ENCODE results near the gene HMX1.

The HMX1 gene

DNA sequence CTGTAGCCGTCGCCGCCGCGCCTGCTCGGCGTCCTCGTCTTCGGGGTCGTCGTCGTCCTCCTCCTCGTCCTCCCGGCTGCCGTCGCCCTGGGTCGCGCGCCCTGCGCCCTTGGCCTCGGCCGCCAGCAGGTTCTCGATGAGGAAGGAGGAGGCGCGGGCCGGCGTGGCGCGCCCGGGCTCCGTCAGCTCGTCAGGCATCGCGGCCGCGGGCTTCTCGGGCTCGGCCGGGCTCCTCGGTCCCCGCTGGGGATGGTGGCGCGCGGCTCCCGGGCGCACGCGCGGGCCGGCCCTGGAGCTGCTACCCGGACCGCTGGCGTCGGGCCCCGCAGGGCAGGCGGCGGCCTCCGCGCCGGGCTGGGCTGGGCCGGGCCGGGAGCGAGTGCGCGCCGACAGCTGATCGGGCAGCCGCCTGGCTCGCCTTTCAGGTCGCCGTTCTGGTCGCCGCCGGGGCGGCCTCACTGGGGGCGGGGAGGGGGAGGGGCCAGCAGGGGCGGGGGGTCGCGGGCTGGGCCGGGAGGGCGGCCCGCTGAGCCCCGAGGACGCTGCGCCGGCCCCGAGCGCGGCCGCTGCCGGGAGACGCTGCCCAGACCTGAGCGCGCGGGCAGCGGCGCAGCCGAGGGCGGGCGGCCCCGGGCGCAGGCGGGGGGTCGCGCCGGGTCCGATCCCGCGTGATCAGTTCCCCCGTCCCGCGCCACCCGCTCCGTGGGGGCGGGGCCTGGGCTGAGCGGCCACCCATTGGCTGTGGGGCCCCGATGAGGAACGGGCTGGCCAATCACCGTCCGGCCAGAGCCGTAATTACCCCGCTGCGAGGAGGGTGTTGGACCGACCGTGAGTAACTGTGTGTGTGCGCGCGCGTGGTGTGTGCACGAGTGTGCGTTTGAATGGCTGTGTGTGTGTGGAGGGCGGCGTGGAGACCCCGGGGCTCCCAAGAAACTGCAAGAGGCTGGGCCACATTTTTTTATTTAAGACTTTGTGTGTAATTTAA is at the start of gene HMX1:
Gene HMX1, minus strand, starts transcription at position 423 of the 985 bp plus-strand sequence. Its CDS starts 225 bp downstream, at position 198.
- no peak for DNase-seq

DNA sequence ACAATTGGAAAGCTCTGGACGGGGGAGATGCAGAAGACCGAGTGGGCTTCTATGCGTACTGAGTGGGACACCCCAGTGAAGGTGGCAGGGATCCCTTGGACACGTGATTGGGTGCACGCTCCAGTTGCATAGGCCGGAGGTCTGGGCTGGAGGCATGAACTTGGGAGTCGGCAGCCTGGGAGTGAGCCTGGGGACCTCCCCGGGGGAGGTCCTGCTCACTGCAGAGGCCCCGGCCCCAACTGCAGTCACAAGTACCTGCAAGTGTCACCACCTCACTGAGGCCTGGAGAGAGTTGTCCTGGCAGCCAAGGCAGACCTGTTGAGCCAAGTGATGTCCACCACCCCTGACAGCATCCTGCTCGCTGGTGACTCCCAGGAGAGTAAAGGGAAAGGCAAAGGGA is 49.3 kb upstream of the HMX1 start:
- DNase-seq: peak; percentile 26

DNA sequence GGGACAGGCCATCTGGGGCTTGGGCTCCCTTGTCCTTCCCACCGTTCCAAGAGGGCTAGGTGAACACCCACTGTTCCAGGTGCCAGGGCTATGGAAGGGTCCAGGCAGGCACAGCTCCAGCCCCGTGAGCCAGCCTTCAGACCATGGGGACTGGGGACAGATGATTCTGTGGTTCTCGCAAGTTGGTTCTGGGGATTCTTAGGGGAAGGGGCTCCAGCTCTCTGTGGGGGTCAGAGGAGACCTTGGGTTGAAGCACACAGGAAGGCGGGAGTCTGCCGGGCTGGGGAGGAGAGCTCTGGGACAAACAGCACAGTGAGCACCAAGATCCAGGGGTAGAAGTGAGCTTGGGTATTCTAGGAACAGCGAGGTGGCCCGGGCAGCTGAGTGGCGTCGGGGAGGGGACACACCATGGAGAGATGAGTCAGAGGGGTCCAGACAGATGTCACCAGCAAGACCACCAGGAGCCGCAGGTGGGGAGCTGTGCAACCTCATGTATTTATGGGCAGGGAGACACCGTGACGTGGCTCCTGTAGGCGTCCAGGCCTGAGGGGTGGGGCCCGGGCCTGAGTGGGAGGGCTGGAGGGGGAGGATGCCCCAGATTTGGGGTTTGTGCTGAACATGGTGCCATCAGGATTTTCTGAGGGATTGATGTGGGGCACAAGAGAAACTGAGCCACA is 48.8 kb upstream of the HMX1 start:
- no peak for DNase-seq

DNA sequence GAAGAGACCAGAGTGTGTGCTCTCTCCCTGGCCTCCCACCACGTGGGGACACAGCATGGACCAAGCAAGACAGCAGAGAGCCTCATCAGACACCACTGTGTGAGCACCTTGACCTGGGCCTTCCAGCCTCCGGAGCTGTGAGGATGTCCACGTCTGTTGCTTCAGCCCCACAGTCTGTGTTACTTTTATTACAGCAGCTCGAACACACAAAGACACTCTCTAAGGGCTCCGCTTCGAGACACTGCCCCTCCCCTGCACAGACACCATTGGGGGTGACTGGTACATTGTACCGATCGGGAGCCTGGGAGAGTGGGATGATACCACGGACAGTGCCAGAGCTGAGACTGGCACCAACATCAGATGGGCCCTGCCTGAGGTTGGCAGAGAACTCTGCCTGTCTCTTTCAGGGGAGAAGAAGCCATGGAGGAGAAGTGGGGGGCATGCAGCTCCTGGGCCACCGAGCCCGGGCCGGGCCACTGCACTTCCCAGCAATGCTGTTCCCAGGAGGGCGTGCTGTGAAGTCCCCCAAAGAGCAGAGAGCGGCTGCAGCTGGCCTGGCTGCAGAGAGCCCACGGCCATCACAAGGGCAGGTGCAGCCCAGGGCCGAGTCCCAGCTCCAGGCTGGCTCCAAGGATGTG is 48.1 kb upstream of the HMX1 start:
- DNase-seq: peak; percentile 28

DNA sequence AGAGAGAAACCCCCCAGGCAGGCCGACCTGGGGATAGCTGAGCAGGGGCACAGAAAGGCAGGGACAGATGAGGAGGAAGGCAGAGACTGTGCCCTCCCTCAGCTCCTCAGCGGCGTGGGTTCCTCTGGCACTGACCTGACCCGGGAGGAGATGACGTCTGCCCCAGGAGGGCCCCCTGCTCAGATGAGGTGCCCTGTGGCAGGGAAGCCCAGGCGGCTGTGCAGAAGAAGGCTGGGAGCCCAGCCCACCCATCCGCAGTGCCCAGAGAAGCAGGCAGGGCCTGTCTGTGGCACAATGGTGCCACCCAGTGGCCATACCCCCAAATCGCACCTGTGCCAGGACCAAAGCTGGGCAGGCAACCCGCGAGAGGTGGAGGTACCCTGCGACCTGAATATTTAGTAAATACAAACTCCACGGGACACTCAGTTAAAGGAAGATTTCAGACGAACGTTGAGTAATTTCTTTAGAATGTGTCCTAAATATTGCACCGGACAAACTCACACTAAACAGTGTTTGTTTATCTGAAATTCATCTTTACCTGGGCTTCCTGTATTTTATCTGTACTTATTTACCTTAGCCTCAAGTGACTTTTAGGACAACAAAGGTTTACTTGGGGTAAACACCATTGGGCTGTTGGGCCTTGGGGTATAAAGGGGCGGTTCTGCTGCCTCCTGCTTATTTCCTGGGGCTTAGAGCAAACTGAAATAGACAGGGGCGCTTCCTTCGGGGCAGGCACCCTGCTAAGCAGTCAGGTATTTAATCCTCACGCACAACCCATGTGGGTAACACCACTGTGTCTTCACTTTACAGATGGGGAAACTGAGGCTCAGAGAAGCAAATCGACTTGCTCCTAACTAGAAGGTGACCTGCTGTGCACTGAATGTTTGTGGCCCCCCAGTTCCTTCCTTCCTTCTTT is 46.5 kb upstream of the HMX1 start:
- DNase-seq: peak; percentile 92

DNA sequence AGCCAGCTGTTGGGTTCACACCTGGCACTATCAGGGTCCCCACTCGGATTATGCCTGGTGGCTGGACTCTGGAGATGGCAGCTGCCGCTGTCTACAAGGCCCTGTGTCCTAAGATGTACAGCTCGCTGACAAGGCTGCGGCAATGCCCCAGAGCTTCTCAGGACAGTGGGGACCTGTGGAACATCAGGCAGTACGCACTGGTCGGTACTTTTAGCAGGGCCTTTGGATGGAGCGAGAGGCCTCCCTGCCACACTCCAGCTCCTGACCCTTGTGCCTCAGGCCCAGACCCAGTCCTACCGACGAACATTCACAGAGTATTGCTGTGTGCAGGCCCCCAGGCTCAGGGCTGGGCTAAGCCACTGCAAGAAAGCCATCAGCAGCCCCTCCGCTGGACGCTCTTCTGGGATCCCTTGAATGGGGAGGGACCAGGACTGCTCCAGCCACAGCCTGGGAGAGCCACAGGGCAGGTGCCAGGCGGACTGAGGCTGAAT is 45.7 kb upstream of the HMX1 start:
- DNase-seq: peak; percentile 37

DNA sequence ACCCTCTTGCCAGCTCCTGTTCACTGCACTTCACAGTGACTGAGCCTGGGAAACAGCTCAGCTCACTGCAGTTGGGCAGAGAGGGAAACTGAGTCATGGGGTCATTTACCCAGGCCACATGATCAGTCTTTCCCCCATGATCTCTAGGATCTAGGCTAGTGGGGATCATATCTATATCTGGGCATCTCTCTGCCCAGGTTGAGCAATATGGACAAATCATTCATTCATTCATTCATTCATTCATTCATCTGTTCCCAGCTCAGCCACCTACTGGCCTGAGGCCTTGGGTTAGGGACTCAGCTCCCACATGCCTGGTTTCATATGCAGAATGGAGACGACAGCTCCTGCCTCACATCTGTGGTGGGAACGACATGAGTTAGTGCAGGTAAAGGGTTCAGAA is 45.3 kb upstream of the HMX1 start:
- DNase-seq: no peak

DNA sequence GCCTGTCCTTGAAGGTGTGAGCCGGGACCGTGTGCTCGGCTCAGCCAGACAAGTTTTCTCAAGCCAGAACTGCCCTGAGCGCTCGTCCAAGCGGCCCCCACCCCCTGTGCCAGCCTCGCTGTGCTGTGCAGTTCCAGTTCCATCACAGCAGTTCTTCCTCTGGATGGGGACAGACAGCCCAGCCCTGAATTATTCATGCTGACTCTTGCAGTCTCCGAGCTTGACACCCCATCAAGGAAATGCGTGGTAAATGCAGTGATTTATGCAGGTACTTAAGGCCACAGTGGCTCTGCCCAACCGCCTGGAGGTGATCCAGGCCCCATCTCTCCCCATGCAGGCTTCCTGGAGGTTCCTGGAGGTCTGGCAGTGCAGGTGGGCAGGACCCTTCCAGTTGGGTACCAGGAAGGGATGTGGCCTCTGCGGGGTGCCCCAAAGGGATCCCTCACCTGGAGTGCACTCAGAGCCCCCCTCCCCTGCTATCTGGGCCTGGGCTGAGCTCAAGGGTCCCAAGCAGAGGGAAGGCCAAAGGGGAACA is 44.8 kb upstream of the HMX1 start:
- DNase-seq: peak; percentile 22

DNA sequence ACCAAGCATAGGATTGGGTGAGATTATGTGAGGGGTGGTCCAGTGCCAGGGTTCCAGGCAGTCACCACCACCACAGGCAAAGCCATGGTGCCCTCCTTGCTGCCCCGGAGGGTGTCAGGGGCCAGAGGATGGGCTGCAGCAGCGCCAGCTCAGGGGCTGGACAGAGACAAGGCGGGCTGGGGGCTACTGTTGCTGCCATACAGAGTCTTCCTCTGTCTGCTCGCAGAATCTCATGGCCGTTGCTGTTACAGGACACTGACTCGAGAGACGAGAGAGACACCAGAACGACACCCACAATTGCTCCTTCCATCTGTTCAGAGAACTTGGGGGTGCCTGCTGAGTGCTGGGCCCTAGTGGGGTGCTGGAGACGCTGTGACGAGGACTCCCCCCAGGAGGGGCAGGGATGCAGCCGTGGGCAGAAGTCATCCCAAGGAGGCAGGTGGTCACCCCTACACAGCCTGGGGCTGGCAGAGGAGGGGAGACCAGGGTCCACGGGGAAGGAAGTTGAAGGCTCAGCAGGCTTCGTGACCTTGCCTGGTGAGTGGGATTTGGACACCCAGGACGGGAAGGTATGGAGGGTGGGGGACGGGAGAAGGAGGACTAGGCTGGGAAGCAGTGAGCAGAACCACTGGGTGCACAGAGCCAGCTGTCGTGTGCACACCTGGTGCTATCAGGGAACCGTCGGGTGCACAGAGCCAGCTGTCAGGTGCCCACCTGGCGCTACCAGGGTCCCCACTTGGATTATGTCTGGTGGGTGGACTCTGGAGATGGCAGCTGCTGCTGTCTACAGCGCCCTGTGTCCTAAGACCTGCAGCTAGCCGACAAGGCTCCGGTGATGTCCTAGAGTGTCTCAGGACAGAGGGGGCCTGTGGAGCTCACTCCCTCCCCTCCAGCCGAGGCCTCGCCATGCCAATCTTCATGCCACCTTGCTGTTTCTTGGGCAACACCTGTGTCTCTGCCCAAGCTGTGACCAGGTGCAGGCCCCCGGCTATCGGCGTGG is 43.9 kb upstream of the HMX1 start:
- DNase-seq: peak; percentile 29

DNA sequence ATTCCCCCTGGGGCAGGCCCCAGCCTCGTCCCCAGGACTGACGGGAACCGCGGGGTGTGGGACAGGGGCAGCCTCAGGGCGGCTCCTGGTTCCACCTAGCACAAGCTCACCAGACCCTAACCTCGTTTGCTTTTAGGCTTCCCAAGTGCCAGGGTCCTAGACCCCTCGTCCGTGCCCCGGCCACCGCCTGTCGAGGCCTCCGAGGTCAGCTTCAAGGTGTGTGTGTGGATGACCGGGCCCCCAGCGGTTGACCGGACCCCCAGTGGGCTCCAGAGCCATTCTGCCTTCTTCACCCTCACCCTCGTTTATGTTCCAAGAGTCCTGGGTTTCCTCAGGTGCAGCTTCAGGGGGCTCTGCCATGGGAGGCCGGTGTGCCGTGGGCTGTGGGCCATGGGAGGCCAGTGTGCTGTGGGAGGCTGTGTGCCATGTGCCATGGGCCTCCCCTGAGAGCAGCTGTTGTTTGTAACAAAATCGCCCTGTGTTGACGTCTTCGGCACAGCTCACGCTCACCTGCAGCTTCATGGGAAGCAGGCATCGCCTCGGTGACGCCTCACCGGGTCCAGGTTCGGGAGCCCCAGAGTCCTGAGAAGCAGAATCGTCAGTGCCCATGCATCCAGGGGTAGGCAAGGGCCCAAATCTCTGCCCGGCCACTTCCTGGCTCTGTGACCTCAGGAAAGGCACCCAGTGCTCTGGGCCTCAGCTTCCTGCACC is 43.0 kb upstream of the HMX1 start:
- DNase-seq: no peak

DNA sequence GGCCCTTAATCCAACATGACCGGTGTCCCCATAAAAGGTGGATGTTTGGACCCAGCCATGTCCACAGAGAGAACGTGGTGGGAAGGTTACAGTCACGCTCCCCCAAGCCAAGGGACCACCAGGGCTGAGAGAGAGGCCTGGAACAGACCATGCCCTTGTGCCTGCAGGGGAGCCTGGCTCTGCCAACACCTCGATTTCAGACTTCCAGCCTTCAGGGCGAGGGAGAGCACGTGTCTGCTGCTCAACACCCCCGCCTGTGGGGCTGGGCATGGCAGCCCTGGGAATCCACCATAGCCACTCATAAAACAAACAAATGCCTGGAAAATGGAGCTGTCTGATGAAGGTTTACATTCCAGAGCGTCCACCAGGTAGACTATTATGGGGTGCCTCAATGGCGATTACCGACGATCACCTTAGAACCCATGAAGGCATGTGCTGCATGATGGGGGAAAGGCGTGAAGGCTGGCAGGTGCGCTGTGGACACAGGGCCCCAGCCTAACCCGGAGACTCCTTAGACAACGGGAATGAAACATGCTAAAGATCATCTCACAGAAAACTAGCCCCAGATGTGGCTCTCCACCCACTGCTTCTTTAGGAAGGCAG is 42.3 kb upstream of the HMX1 start:
- DNase-seq: peak; percentile 33

DNA sequence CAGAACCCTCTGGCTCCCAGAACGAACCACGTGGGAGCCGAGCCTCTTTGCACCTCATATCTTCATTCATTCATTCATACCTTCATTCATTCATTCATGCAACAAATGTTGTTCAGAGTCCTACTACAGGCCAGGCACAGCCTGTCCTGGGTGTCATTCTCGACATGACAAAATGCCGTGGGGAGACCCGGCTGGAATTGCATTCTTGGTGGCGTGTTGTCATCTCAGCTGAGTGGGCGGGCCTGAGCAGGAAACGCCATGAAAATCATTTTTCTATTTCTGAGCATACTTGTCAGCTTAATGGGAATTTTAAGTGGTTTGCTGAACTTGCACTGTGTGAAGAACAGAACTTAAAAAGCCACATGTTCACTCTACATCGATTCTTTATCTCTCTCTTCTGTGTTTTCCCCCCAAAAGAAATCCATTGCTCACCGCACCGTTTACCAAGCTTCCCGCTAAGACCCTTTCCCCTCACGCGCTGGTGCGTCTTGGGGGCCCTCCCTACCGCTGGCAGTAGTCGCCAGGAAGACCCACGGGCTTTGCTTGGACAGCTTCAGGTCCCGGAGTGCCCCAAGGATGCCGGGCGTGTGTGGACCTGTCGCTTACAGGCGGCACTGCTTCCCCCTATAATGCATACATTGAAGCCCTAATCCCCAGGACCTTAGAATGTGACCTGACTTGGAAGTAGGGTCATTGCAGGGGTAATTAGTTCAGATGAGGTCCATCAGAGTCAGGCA is 41.6 kb upstream of the HMX1 start:
- DNase-seq: no peak

DNA sequence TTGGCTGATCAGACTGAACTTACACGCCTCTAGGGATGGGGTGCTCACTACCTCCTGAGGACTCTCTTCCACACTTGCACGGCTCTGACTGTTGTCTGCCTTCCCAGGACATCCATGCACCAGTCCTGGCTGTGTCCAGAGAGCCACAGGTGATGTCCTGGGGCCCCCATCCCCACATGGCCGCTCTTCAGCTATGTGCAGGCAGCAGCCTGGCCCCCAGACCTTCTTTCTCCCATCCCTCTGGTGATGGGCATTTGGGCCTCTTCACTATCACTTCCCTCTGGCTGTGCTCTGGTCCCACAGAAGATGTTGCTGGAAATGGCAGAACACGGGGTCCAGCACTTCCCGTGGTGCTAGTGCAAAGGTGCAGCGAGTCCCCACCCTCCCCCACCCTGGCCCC is 40.9 kb upstream of the HMX1 start:
- no peak for DNase-seq

DNA sequence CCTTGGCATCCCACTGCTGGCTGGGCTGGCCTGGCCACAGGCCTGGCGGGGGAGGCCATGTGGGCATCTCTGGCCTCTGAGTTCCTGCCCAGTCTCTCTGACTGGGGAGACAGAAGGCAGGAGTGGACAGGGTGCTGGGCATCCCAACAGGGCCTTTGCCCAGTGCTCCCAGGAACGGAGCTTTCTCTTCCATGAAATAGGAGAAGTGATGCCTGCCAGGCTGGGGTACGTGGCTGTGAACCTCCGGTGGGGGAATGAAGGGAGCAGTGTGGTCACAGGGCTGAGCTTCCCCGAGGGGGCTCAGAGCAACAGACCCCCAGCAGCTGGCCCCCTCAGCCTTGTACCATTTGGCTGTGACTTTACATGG is 40.4 kb upstream of the HMX1 start:
- no peak for DNase-seq

DNA sequence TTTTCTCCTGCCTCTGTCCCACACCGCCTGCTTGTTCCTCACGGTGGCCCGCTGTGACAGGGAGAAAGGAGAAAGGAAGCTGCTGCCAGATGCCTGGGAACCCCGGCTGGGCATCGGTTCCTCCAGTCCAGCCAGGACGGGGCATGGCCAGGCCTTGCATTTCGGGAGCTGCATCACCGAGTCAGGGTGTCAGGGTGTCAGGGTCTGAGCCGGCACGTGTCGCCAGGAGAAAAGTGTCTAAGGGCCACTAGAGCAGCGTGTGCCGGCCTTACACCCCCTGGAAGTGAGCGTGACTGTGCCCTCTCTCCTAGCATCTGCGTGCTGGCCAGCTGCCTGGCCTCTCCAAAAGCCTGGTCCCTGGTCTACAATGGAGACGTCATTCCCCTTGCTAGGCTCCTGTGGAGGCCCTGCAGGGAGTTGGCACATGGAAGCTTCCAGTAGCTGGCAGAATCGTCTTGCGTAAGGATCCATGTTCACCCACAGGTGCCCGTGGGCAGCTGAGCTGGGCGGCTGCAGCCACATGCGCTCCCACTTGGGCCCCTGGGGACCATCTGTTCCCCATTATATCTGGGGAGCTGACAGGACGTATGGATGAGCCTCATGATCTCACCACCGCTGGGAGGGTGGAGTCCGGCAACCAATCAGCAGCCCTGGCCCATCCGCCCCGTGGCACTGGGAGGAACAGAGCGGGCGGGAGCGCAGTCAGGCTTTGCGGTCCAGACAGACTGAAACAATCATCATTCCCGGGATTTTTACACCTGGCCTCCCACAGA is 39.9 kb upstream of the HMX1 start:
- DNase-seq: peak; percentile 37

DNA sequence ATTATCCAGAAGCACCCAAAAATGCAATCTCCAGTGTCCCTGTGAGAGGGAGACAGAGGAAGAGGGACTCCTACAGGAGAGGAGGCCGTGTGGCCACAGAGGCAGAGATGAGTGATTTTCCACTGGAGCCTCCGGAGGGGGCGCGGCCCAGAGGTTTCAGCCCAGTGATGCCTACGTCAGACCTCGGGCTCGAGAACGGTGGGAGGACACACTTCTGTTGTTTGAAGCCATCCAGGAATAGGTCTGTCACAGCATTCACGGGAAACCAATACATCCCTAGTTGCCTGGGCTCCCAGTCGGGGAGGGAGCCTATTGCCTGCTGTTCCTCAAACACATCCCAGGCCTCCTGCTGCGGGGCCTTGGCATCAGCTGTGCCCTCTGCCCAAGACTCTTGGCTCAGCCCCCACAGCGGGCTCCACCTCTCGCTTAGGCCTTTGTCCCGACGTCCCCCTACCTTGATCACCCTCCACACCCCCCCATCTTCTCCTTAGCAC is 39.2 kb upstream of the HMX1 start:
- DNase-seq: peak; percentile 30

DNA sequence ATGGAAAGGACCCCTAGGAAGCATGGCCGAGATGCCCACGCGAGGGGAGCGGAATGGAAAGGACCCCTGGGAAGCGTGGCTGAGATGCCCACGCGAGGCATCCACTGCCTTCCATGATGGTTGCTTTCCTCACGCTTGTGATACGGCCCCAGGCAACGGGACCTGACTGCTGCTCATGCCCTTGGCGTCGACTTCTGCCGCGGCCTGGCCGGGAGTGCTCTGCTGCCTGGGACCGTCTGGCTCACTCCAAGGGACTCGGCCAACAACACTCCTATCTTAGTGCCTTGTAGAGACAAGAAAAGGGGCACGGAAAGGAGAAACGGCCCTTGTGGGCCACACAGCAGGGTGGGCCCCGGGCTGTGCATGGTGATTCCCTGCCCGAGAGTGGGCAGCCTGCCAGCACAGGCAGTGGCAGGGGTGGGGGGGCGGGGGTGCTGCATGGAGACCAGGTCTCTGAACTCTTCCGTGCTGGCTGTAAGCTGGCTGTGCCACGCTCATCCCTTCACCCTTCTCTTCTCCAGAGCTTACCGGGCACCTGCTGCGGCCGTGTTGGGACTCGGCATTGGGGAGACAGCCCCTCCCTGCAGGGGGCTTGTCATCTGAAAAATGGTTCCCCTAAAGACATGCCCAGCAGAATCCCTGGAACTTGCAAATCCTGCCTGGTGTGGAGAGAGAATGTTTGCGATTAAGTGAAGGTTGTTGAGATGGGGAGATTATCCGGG is 38.6 kb upstream of the HMX1 start:
- no peak for DNase-seq
